Erythroblast (primary cell): ENCODE results near the gene KLF13.

ENCODE experiments used
- GATA1 ChIP-seq: IDR thresholded peaks from 2 replicates; pipeline ENCODE4 v1.6.1; 2011; ENCODE audit warnings: low read depth, mild to moderate bottlenecking, control low read depth, low read length, moderate library complexity
- POLR2A ChIP-seq: IDR thresholded peaks from 2 replicates; pipeline ENCODE4 v1.6.1; 2011; ENCODE audit warnings: mild to moderate bottlenecking, low read length

- TF ChIP-seq POLR2A = no peak
- TF ChIP-seq GATA1 = no peak
Observed at GRCh38 chr15:31341496-31342195, 15.0 kb downstream of the KLF13 start.
